AG09309 (cell line): ENCODE measurements around the gene ZFHX3.

Experiments
- DNase-seq: peaks from one replicate; pipeline ENCODE4 v3.0.0-alpha.2; 2010; ENCODE audit warnings: low read depth
- H3K4me3 ChIP-seq: 2 replicates; pipeline ENCODE4 v1.5.1; 2011; ENCODE audit warnings: mild to moderate bottlenecking, low read depth, low read length, moderate library complexity; ENCODE audit not compliant: control insufficient read depth
- CTCF ChIP-seq: IDR thresholded peaks from 2 replicates; pipeline ENCODE4 v1.5.1; 2011; ENCODE audit warnings: mild to moderate bottlenecking, low read depth, low read length, inconsistent platforms; ENCODE audit not compliant: insufficient read depth, control insufficient read depth; ENCODE audit errors: missing control alignments

ZFHX3 gene

GRCh38 chr16:72884037-72884436 is 163.9 kb downstream of the ZFHX3 start:
- H3K4me3 ChIP-seq: no peak overlapping the region
- DNase-seq: no peak
- TF ChIP-seq CTCF: no peak

- DNase-seq: no peak
- H3K4me3 ChIP-seq: no peak overlapping the region
- TF ChIP-seq CTCF: no peak
These were observed 168.1 kb downstream of the ZFHX3 start for GRCh38 chr16:72879846-72880245.

GRCh38 chr16:72878301-72879269 is 169.3 kb downstream of the ZFHX3 start:
- TF ChIP-seq CTCF: no peak
- H3K4me3 ChIP-seq: no peak overlapping the region
- no peak for DNase-seq

- no peak overlapping the region for H3K4me3 ChIP-seq
- peak; percentile 57 for DNase-seq
- TF ChIP-seq CTCF: no peak
These were observed 170.4 kb downstream of the ZFHX3 start for GRCh38 chr16:72877374-72878028.

- no peak for DNase-seq
- H3K4me3 ChIP-seq: no peak overlapping the region
- TF ChIP-seq CTCF: no peak
These were observed 171.0 kb downstream of the ZFHX3 start for GRCh38 chr16:72876981-72877373.

GRCh38 chr16:72876221-72876620 is 171.7 kb downstream of the ZFHX3 start:
- no peak for TF ChIP-seq CTCF
- no peak overlapping the region for H3K4me3 ChIP-seq
- DNase-seq: peak; percentile 81
